HepG2 (cell line): Measurements from ENCODE around the gene IMMT. TPM values are rescaled to one million over a fixed set of nuclear protein-coding genes. Genes with fewer than 3 reads are reported as not detected.

Source experiments
- ATAC-seq: fragments of 200-7000 bp; cut with Tn5 transposase; 3 replicates; pipeline ENCODE4 v1.9.1; 2020; ENCODE audit warnings: mild to moderate bottlenecking, moderate library complexity
- BruUV-seq: library from RNA; stranded (reverse); fragments of 400-500 nt; replicated peaks from 2 replicates; lab custom pipeline; 2021; lab: Mats Ljungman, UMichigan
- CTCF ChIA-PET: fragments of 300-600 bp; formaldehyde crosslinking; extraction: SDS; loops from one replicate; lab custom pipeline; 2021; ENCODE audit warnings: low total read pairs, inconsistent platforms, low intra/inter-chr PET ratio; lab: Yijun Ruan, JAX
- POLR2A ChIA-PET: fragments of 350-600 bp; sonication (Branson Sonifier 250); formaldehyde crosslinking; loops from one replicate; lab custom pipeline; 2020; ENCODE audit warnings: antibody characterized with exemption, inconsistent platforms; lab: Yijun Ruan, JAX
- DNase-seq: peaks from one replicate; pipeline ENCODE4 v3.0.0-alpha.2; 2015; ENCODE audit warnings: low spot score
- FAIRE-seq: peaks from 3 replicates; lab custom pipeline; 2011; peaks lifted over from hg19 to GRCh38; lab: Jason Lieb, UNC
- H2AFZ ChIP-seq: one replicate; pipeline ENCODE4 v1.6.1; 2011; ENCODE audit warnings: low read length, inconsistent platforms
- H3K27ac ChIP-seq: fragments of 300-600 bp; 3 replicates; pipeline ENCODE4 v1.8.0; 2011; ENCODE audit warnings: mixed run types, mild to moderate bottlenecking, mixed read lengths, low read length, inconsistent platforms; ENCODE audit not compliant: insufficient read depth; ENCODE audit errors: extremely low read length
- H3K27me3 ChIP-seq, 2 experiments: fragments of 200-600 bp in 1 of 2; 2 replicates in 1 of 2; 3 replicates in 1 of 2; pipeline versions ENCODE4 v1.6.0 to v1.8.0; 2011; ENCODE audit warnings: low read length in 2 of 2, mild to moderate bottlenecking in 2 of 2, moderate library complexity in 2 of 2, inconsistent platforms in 1 of 2; ENCODE audit not compliant: insufficient read depth in 2 of 2, control insufficient read depth in 1 of 2
- H3K36me3 ChIP-seq, 2 experiments: fragments of 200-600 bp in 1 of 2; replicated peaks in 1 of 2; 2 replicates in 1 of 2; 3 replicates in 1 of 2; pipeline versions ENCODE4 v1.5.1 to v1.8.0; 2011; ENCODE audit warnings: low read length in 2 of 2, inconsistent platforms in 1 of 2; ENCODE audit not compliant: insufficient read depth in 2 of 2, control insufficient read depth in 1 of 2
- H3K4me1 ChIP-seq: 2 replicates; pipeline ENCODE4 v1.5.1; 2012; ENCODE audit warnings: low read length, inconsistent platforms; ENCODE audit not compliant: insufficient read depth
- H3K4me2 ChIP-seq: 2 replicates; pipeline ENCODE4 v1.6.0; 2011; ENCODE audit warnings: low read depth, low read length, inconsistent platforms
- H3K4me3 ChIP-seq, 3 experiments: fragments of 200-600 bp in 1 of 3; sonication (generic), shearing (Covaris generic) in 1 of 3; replicated peaks in 1 of 3; 2 replicates each; pipeline ENCODE4 v1.5.1; 2011 to 2016; ENCODE audit warnings: low read length in 3 of 3, inconsistent platforms in 2 of 3, low read depth in 2 of 3, mild to moderate bottlenecking in 2 of 3, control low read depth in 1 of 3, mixed read lengths in 1 of 3; ENCODE audit not compliant: insufficient read depth in 1 of 3
- H3K79me2 ChIP-seq: one replicate; pipeline ENCODE4 v1.6.1; 2011; ENCODE audit warnings: low read length, inconsistent platforms; ENCODE audit not compliant: insufficient read depth
- H3K9ac ChIP-seq: 2 replicates; pipeline ENCODE4 v1.6.0; 2011; ENCODE audit warnings: mild to moderate bottlenecking, low read depth, low read length, inconsistent platforms; ENCODE audit not compliant: insufficient read depth
- H3K9me3 ChIP-seq: 2 replicates; pipeline ENCODE4 v1.5.1; 2012; ENCODE audit warnings: mild to moderate bottlenecking, low read length
- H4K20me1 ChIP-seq: 2 replicates; pipeline ENCODE4 v1.6.0; 2011; ENCODE audit warnings: inconsistent platforms, mild to moderate bottlenecking, low read length, moderate library complexity; ENCODE audit not compliant: insufficient read depth
- FOXA3 ChIP-seq: IDR thresholded peaks from 2 replicates; pipeline ENCODE4 v1.6.1; 2016; ENCODE audit warnings: missing genetic modification reagents, missing compliant biosample characterization
- FOXP1 ChIP-seq, 2 experiments: fragments of 450-650 bp in 1 of 2; IDR thresholded peaks; 2 replicates each; pipeline ENCODE4 v1.6.1; 2017 to 2018; ENCODE audit warnings: antibody characterized with exemption in 1 of 2
- GTF2F1 ChIP-seq: fragments of 150-350 bp; IDR thresholded peaks from 2 replicates; pipeline ENCODE4 v1.6.1; 2014; ENCODE audit warnings: low read length
- HCFC1 ChIP-seq: fragments of 150-350 bp; IDR thresholded peaks from 2 replicates; pipeline ENCODE4 v1.6.1; 2014; ENCODE audit warnings: low read depth, low read length
- MBD4 ChIP-seq: IDR thresholded peaks from 2 replicates; pipeline ENCODE4 v1.6.1; 2012; ENCODE audit warnings: low read length, inconsistent platforms, borderline replicate concordance
- NFE2L2 ChIP-seq: fragments of 150-350 bp; IDR thresholded peaks from 2 replicates; pipeline ENCODE4 v1.6.1; 2014; ENCODE audit warnings: low read length
- NFYB ChIP-seq: sonication (generic); formaldehyde crosslinking; IDR thresholded peaks from 2 replicates; pipeline ENCODE4 v1.4.0; 2020; ENCODE audit warnings: missing genetic modification reagents
- POLR2G ChIP-seq: fragments of 200-400 bp; formaldehyde crosslinking; IDR thresholded peaks from 2 replicates; pipeline ENCODE4 v1.6.1; 2018; ENCODE audit warnings: mild to moderate bottlenecking, low read depth, low read length, moderate library complexity
- ZNF263 ChIP-seq: sonication (generic); formaldehyde crosslinking; IDR thresholded peaks from 2 replicates; pipeline ENCODE4 v1.4.0; 2020; ENCODE audit warnings: missing genetic modification reagents
- ZNF367 ChIP-seq: sonication (generic); formaldehyde crosslinking; IDR thresholded peaks from 2 replicates; pipeline ENCODE4 v1.4.0; 2020; ENCODE audit warnings: missing genetic modification reagents, borderline replicate concordance
- ZNF782 ChIP-seq: sonication (generic); formaldehyde crosslinking; IDR thresholded peaks from 2 replicates; pipeline ENCODE4 v1.4.0; 2020; ENCODE audit warnings: missing genetic modification reagents, mild to moderate bottlenecking, borderline replicate concordance
- WGBS: methylation state at CpG from one replicate; pipeline ENCODE4 v1.1.6; 2017; ENCODE audit warnings: low lambda C conversion rate; 5-methylcytosine and 5-hydroxymethylcytosine counted together
- in situ Hi-C: cut with HindIII; loops from 2 replicates; pipeline ENCODE4 v1.10.0; 2017; ENCODE audit warnings: low pct_unique_long_range_greater_than_20kb; ENCODE audit not compliant: extremely low pct_ligation_motif_present
- intact Hi-C: fragments of 100-400 bp; cut with micrococcal nuclease; formaldehyde crosslinking; loops from one replicate; pipeline ENCODE4 v1.10.0; 2022; ENCODE audit not compliant: unreplicated experiment
- polyA plus RNA-seq, 8 experiments: library from polyadenylated mRNA; depleted of rRNA in 3 of 8; stranded (reverse) in 7 of 8; unstranded in 1 of 8; fragments of >200 nt; fragmentation: Illumina TruSeq in 4 of 8; extraction: Trizol in 4 of 8; gene quantifications; 2 replicates each; pipeline versions ENCODE4 v1.2.1 to v1.2.3, GENCODE V29; 2011 to 2016; ENCODE audit warnings: low read depth in 4 of 8, missing spikeins in 1 of 8, mixed read lengths in 1 of 8; ENCODE audit not compliant: insufficient read depth in 1 of 8
- total RNA-seq, 5 experiments: library from RNA; depleted of rRNA; stranded (reverse); fragments of >200 nt; fragmentation: Illumina TruSeq; extraction: Trizol; gene quantifications; 2 replicates each; pipeline ENCODE4 v1.2.3, GENCODE V29; 2016; ENCODE audit warnings: low read depth in 1 of 5
- TF ChIP-seq, protein P1 (sequence below): IDR thresholded peaks from 2 replicates; pipeline ENCODE4 v1.6.1; 2016; ENCODE audit warnings: low read depth, missing genetic modification reagents, missing compliant biosample characterization
- TF ChIP-seq, protein P2 (sequence below): sonication (generic); formaldehyde crosslinking; IDR thresholded peaks from 2 replicates; pipeline ENCODE4 v1.5.1; 2020; ENCODE audit warnings: missing genetic modification reagents, mild to moderate bottlenecking, borderline replicate concordance
- TF ChIP-seq, protein P3 (sequence below): sonication (generic); formaldehyde crosslinking; IDR thresholded peaks from 2 replicates; pipeline ENCODE4 v1.4.0; 2020; ENCODE audit warnings: missing genetic modification reagents

IMMT gene
- total and polyA plus RNA-seq, 2 of the 13 experiments (the other 11 are each of a cell fraction or from before 2014, with no cell fraction given), result 63.5 to 119 TPM

DNA sequence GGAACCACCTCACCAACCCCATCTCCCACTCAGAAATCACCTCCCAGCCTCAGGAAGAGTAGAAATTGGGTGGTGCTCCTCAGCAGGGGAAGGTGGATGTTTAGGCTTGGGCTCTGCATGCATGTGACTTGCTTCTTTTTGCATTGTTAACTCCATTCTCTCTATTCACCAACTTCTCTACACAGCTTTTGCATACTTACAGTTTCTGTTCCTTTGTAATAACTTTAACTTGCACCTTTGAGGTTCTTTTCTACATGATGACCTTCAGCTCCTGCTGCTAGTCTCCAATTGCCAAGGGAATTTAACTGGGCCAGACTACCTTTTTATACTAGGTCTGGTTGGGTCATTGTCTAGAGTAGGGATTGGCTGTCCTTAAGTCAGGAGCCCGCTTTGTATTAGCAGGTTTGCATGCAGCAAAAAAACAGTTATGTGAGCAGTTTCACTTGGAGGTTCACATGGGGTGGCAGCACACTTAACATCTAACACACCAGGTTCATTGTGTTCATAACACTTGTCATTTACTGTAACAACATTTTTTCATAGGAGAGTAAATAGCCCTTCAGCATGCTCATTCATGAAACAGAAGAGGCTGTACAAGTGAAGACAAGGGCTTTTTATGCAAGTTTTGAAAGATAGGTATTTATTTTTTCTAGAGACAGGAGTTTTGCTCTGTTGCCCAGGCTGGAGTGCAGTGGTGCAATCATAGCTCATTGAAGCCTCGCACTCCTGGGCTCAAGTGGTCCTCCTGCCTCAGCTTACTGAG is 16.0 kb upstream of the IMMT start (continued):
- TF ChIP-seq, protein P1, sequence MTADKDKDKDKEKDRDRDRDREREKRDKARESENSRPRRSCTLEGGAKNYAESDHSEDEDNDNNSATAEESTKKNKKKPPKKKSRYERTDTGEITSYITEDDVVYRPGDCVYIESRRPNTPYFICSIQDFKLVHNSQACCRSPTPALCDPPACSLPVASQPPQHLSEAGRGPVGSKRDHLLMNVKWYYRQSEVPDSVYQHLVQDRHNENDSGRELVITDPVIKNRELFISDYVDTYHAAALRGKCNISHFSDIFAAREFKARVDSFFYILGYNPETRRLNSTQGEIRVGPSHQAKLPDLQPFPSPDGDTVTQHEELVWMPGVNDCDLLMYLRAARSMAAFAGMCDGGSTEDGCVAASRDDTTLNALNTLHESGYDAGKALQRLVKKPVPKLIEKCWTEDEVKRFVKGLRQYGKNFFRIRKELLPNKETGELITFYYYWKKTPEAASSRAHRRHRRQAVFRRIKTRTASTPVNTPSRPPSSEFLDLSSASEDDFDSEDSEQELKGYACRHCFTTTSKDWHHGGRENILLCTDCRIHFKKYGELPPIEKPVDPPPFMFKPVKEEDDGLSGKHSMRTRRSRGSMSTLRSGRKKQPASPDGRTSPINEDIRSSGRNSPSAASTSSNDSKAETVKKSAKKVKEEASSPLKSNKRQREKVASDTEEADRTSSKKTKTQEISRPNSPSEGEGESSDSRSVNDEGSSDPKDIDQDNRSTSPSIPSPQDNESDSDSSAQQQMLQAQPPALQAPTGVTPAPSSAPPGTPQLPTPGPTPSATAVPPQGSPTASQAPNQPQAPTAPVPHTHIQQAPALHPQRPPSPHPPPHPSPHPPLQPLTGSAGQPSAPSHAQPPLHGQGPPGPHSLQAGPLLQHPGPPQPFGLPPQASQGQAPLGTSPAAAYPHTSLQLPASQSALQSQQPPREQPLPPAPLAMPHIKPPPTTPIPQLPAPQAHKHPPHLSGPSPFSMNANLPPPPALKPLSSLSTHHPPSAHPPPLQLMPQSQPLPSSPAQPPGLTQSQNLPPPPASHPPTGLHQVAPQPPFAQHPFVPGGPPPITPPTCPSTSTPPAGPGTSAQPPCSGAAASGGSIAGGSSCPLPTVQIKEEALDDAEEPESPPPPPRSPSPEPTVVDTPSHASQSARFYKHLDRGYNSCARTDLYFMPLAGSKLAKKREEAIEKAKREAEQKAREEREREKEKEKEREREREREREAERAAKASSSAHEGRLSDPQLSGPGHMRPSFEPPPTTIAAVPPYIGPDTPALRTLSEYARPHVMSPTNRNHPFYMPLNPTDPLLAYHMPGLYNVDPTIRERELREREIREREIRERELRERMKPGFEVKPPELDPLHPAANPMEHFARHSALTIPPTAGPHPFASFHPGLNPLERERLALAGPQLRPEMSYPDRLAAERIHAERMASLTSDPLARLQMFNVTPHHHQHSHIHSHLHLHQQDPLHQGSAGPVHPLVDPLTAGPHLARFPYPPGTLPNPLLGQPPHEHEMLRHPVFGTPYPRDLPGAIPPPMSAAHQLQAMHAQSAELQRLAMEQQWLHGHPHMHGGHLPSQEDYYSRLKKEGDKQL, result no peak
- TF ChIP-seq MBD4, result no peak
- TF ChIP-seq ZNF782 (CRISPR knock-in tag), result no peak
- peak; percentile 57; the same call in 1 of the 2 replicates for TF ChIP-seq POLR2G
- TF ChIP-seq ZNF263 (CRISPR knock-in tag), result no peak
- peak; percentile 47 for TF ChIP-seq FOXA3 (CRISPR knock-in tag)

DNA sequence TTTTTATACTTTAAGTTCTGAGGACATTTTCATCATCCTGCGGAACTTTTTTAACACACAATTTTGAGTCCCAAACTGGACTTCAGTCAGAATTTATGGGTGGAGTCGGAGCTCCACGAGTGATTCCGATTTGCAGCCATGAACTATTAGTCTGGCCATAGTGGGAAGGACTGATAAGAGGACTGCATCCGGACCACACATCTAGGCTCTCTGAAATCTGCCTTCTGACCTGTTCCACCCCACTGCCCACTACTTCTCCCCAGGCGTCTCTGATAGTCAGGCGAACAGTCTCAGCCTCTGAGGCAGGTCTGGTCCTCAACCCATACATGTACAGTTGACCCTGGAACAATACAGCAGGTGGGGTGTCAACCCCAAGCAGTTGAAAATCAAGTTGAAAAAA is 9.2 kb upstream of the IMMT start:
- Histone ChIP-seq H4K20me1 (0 out of 2 replicates have a peak, but pooled peaks cover 5% of the 10 kb centered on the region), H3K36me3 (peaks cover 14 to 45% of the 10 kb centered on the region in 2 experiments), H3K27me3 (no peaks in the 10 kb centered on the region; a peak in 1 of 5 replicates), H2AFZ (no peak overlapping the region), H3K79me2 (peaks cover 42% of the 10 kb centered on the region), H3K4me3 (no peak overlapping the region), H3K4me1 (peaks cover 32% of the 10 kb centered on the region), H3K27ac (no peak overlapping the region), H3K9me3 (no peaks in the 10 kb centered on the region), H3K4me2 (no peak overlapping the region), H3K9ac (no peak overlapping the region)
- ATAC-seq (no peak), DNase-seq (no peak), FAIRE-seq (no peak)
- intact Hi-C loops, result no loop called here
- 93% methylated on average over 7 of the region's 7 CpGs for WGBS
- ChIA-PET CTCF (no interaction called here), POLR2A (interaction anchor here (1.8 kb wide), 1 partner anchor 9 kb away, joined by 6 read pairs; the partner anchor contains the start of gene IMMT)
- in situ Hi-C loops, result no loop called here
- BruUV-seq, result no TSS peak
- TF ChIP-seq NFE2L2 (no peak), HCFC1 (no peak), ZNF367 (no peak), FOXP1 (IDR thresholded peaks at IDR 0.05) (no peak), FOXP1 (CRISPR knock-in tag; IDR thresholded peaks at IDR 0.05) (no peak), GTF2F1 (no peak), NFYB (CRISPR knock-in tag) (no peak)
- TF ChIP-seq, protein P2, sequence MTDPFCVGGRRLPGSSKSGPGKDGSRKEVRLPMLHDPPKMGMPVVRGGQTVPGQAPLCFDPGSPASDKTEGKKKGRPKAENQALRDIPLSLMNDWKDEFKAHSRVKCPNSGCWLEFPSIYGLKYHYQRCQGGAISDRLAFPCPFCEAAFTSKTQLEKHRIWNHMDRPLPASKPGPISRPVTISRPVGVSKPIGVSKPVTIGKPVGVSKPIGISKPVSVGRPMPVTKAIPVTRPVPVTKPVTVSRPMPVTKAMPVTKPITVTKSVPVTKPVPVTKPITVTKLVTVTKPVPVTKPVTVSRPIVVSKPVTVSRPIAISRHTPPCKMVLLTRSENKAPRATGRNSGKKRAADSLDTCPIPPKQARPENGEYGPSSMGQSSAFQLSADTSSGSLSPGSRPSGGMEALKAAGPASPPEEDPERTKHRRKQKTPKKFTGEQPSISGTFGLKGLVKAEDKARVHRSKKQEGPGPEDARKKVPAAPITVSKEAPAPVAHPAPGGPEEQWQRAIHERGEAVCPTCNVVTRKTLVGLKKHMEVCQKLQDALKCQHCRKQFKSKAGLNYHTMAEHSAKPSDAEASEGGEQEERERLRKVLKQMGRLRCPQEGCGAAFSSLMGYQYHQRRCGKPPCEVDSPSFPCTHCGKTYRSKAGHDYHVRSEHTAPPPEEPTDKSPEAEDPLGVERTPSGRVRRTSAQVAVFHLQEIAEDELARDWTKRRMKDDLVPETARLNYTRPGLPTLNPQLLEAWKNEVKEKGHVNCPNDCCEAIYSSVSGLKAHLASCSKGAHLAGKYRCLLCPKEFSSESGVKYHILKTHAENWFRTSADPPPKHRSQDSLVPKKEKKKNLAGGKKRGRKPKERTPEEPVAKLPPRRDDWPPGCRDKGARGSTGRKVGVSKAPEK (CRISPR knock-in tag), result no peak
- TF ChIP-seq, protein P3, sequence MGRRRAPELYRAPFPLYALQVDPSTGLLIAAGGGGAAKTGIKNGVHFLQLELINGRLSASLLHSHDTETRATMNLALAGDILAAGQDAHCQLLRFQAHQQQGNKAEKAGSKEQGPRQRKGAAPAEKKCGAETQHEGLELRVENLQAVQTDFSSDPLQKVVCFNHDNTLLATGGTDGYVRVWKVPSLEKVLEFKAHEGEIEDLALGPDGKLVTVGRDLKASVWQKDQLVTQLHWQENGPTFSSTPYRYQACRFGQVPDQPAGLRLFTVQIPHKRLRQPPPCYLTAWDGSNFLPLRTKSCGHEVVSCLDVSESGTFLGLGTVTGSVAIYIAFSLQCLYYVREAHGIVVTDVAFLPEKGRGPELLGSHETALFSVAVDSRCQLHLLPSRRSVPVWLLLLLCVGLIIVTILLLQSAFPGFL (CRISPR knock-in tag), result no peak
